ENCODE data around the gene E4F1. TPM values are rescaled to one million over a fixed set of nuclear protein-coding genes. Genes with fewer than 3 reads are reported as not detected.
A peak's percentile ranks its signal among the peaks of the same experiment; 100 is the strongest.

Gene E4F1
- total RNA-seq, 1 donor from 2014 or later, result 33.0 TPM

DNA sequence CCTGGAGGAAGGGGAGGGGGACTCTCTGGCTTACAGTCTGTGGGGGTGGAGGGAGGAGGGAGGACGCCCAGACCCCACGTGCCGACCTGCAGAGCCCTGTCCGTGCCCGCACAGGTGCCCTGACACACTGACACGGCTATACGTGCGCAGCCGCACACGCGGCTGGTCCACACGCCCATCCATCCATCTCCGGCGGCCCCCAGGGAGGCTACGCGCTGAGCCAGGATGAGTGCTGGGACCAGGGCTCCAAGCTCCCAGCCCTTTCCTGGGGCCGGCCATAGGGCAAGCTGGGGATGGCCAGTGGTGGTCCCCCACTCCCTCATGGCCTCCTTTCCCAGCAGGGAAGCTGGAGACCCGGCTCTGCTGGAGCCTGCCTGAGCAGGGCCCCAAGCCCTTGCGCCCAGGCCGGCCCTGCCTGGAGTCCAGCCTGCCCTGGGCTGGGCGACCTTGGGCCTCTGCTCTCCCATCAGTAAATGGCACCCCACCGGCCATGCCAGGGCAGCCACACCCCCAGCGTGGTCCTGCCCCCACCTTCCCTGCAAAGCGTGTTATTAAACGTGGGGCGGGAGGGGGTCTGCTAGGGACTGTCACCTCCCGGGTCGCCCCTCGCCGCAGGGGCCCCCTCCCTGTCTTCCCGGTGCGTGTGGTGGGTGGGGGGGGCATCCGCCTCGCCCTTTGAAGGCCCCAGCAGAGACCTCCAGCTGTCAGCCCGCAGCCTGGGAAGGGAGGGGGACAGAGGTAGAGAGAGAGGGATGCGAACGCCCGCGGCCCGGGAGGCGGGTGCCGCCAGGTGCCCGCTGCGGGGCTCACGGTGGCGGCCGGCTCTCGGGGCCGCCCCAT is 27.8 kb upstream of the E4F1 start:
- TF ChIP-seq, protein P1, sequence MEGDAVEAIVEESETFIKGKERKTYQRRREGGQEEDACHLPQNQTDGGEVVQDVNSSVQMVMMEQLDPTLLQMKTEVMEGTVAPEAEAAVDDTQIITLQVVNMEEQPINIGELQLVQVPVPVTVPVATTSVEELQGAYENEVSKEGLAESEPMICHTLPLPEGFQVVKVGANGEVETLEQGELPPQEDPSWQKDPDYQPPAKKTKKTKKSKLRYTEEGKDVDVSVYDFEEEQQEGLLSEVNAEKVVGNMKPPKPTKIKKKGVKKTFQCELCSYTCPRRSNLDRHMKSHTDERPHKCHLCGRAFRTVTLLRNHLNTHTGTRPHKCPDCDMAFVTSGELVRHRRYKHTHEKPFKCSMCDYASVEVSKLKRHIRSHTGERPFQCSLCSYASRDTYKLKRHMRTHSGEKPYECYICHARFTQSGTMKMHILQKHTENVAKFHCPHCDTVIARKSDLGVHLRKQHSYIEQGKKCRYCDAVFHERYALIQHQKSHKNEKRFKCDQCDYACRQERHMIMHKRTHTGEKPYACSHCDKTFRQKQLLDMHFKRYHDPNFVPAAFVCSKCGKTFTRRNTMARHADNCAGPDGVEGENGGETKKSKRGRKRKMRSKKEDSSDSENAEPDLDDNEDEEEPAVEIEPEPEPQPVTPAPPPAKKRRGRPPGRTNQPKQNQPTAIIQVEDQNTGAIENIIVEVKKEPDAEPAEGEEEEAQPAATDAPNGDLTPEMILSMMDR (IDR thresholded peaks at IDR 0.05; ENCODE audit: unreplicated experiment), result no peak
- no peak for DNase-seq (ENCODE audit: low spot score in 2 of 2, unreplicated experiment in 2 of 2)
- Mint-ChIP-seq H3K27me3 (ENCODE audit: low read depth) (peaks cover 43% of the 10 kb centered on the region), H3K9me3 (no peaks in the 10 kb centered on the region), H3K36me3 (no peaks in the 10 kb centered on the region), H3K27ac (no peak overlapping the region), H3K4me1 (peaks cover 10% of the 10 kb centered on the region), H3K4me3 (peak overlapping the region; percentile 61)

- no peak for DNase-seq (ENCODE audit: low spot score in 2 of 2, unreplicated experiment in 2 of 2)
- Mint-ChIP-seq H3K4me3 (peak within 1 kb of the TSS; percentile 61), H3K27ac (no peak within 1 kb of the TSS), H3K4me1 (peaks cover 10% of the 10 kb centered on the region), H3K9me3 (no peaks in the 10 kb centered on the region), H3K27me3 (ENCODE audit: low read depth) (peaks cover 46% of the 10 kb centered on the region), H3K36me3 (no peaks in the 10 kb centered on the region)
- TF ChIP-seq, protein P1 (IDR thresholded peaks at IDR 0.05; ENCODE audit: unreplicated experiment), result no peak
Measured at GRCh38 chr16:2196162-2196980, 27.0 kb upstream of the E4F1 start, which contains the start of gene CASKIN1. TSS of gene CASKIN1 (minus strand) at chr16:2196605. CDS start at chr16:2196432, 173 bp downstream.

DNA sequence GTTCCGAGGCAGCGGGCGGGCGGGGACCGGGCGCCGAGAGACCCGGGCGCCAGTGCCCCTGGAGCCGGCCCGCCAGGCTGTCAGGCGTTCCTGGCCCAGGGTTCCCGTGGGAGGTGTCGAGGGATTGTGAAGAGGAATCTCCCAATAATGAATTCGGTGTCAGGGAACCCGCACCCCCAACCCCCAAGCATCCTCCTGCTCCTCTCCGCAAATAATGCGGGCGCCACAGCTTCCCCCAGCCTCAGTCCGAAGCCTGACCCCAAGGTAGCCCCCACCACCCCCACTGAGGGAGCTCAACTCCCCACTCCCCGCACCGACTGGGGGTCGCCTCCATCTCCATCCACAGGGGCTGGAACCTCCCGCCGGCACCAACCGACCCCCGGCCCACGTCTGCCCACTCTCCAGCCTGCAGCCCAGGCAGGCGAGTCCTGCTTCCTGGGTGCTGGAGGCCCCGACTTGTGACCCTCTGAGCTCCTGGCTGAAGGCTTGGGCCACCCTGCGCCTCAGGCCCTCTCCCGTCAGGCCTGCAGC is 26.3 kb upstream of the E4F1 start:
- Mint-ChIP-seq H3K36me3 (no peaks in the 10 kb centered on the region), H3K27ac (no peak overlapping the region), H3K4me1 (peaks cover 10% of the 10 kb centered on the region), H3K9me3 (no peaks in the 10 kb centered on the region), H3K4me3 (peak overlapping the region; percentile 56), H3K27me3 (ENCODE audit: low read depth) (peaks cover 48% of the 10 kb centered on the region)
- TF ChIP-seq, protein P1 (IDR thresholded peaks at IDR 0.05; ENCODE audit: unreplicated experiment), result no peak
- no peak for DNase-seq (ENCODE audit: low spot score in 2 of 2, unreplicated experiment in 2 of 2)

DNA sequence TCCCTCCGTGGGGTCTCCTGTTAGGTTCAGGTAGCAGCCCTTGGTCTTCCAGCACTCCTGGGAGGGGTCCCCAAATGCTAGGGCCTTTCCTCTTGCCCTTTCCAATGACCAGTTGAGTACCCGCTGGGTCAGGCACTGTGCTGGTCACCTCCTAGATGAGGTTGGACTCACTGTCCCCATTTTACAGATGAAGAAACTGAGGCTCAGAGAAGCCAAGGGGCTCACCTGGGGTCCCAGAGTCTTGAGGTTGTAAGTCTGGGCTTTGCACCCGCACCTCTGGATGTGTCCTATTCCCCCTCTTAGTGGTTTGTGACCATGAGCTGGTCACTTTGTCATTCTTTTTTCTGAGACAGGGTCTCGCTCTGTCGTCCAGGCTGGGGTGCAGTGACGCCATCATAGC is 25.6 kb upstream of the E4F1 start:
- Mint-ChIP-seq H3K27ac (no peak overlapping the region), H3K9me3 (no peaks in the 10 kb centered on the region), H3K36me3 (no peaks in the 10 kb centered on the region), H3K27me3 (ENCODE audit: low read depth) (peaks cover 48% of the 10 kb centered on the region), H3K4me1 (peaks cover 10% of the 10 kb centered on the region), H3K4me3 (peak overlapping the region; percentile 56)
- DNase-seq (ENCODE audit: low spot score in 2 of 2, unreplicated experiment in 2 of 2), result no peak
- TF ChIP-seq, protein P1 (IDR thresholded peaks at IDR 0.05; ENCODE audit: unreplicated experiment), result no peak

GRCh38 chr16:2198283-2198682 is 25.1 kb upstream of the E4F1 start:
- H3K4me3 Mint-ChIP-seq, result peak overlapping the region; percentile 56
- H3K27ac Mint-ChIP-seq, result no peak overlapping the region
- H3K4me1 Mint-ChIP-seq, result peaks cover 10% of the 10 kb centered on the region
- TF ChIP-seq, protein P1 (IDR thresholded peaks at IDR 0.05; ENCODE audit: unreplicated experiment), result no peak
- H3K9me3 Mint-ChIP-seq, result no peaks in the 10 kb centered on the region
- no peak for DNase-seq (ENCODE audit: low spot score in 2 of 2, unreplicated experiment in 2 of 2)
- H3K36me3 Mint-ChIP-seq, result no peaks in the 10 kb centered on the region
- H3K27me3 Mint-ChIP-seq (ENCODE audit: low read depth), result peaks cover 48% of the 10 kb centered on the region
